Activated gamma-delta T cell treated with anti-CD3 and anti-CD28 coated beads, Interleukin-2, amount 50 U/mL, for 16 hours (primary cell): ENCODE measurements around the gene MAST4.

Experiments
- DNase-seq: peaks from one replicate; pipeline ENCODE4 v3.0.0-alpha.2; 2020; ENCODE audit warnings: low read depth

Gene MAST4

GRCh38 chr5:66697796-66698564 lies 101.8 kb downstream of the MAST4 start:
- DNase-seq = no peak

GRCh38 chr5:66701244-66701643 lies 105.1 kb downstream of the MAST4 start:
- DNase-seq = no peak

GRCh38 chr5:66702426-66702825 lies 106.2 kb downstream of the MAST4 start:
- DNase-seq = no peak

- DNase-seq = no peak
These were observed 108.7 kb downstream of the MAST4 start for GRCh38 chr5:66704790-66705425.

GRCh38 chr5:66708368-66708767 lies 112.2 kb downstream of the MAST4 start:
- DNase-seq = no peak

GRCh38 chr5:66710557-66711088 lies 114.4 kb downstream of the MAST4 start:
- no peak for DNase-seq

GRCh38 chr5:66713998-66714397 lies 117.8 kb downstream of the MAST4 start:
- no peak for DNase-seq

GRCh38 chr5:66717455-66718373 lies 121.5 kb downstream of the MAST4 start:
- DNase-seq = no peak

- no peak for DNase-seq
These were observed 122.3 kb downstream of the MAST4 start for GRCh38 chr5:66718374-66719002.

- no peak for DNase-seq
These were observed 124.6 kb downstream of the MAST4 start for GRCh38 chr5:66720780-66721179.

GRCh38 chr5:66722686-66723085 lies 126.5 kb downstream of the MAST4 start:
- DNase-seq = no peak

- DNase-seq = no peak
These were observed 128.4 kb downstream of the MAST4 start for GRCh38 chr5:66724349-66725139.

- DNase-seq = no peak
These were observed 131.4 kb downstream of the MAST4 start for GRCh38 chr5:66727630-66728029.

GRCh38 chr5:66728049-66728448 lies 131.9 kb downstream of the MAST4 start:
- no peak for DNase-seq

- DNase-seq = no peak
These were observed 140.9 kb downstream of the MAST4 start for GRCh38 chr5:66737096-66737495.

GRCh38 chr5:66738136-66738535 lies 141.9 kb downstream of the MAST4 start:
- DNase-seq = no peak

GRCh38 chr5:66739021-66739420 lies 142.8 kb downstream of the MAST4 start:
- DNase-seq = no peak

GRCh38 chr5:66739951-66740350 lies 143.8 kb downstream of the MAST4 start:
- DNase-seq = no peak

- DNase-seq = no peak
These were observed 145.2 kb downstream of the MAST4 start for GRCh38 chr5:66741394-66741793.

GRCh38 chr5:66742083-66742895 lies 146.1 kb downstream of the MAST4 start:
- no peak for DNase-seq
